HG02763 (cell line): ENCODE results near the gene UTRN.
A peak's percentile ranks its signal among the peaks of the same experiment; 100 is the strongest.

Experiments
- ATAC-seq: cut with Tn5 transposase; IDR thresholded peaks from one replicate; pipeline ENCODE4 v1.9.1; 2021; ENCODE audit warnings: mild to moderate bottlenecking, moderate library complexity; ENCODE audit not compliant: unreplicated experiment

Gene UTRN

DNA sequence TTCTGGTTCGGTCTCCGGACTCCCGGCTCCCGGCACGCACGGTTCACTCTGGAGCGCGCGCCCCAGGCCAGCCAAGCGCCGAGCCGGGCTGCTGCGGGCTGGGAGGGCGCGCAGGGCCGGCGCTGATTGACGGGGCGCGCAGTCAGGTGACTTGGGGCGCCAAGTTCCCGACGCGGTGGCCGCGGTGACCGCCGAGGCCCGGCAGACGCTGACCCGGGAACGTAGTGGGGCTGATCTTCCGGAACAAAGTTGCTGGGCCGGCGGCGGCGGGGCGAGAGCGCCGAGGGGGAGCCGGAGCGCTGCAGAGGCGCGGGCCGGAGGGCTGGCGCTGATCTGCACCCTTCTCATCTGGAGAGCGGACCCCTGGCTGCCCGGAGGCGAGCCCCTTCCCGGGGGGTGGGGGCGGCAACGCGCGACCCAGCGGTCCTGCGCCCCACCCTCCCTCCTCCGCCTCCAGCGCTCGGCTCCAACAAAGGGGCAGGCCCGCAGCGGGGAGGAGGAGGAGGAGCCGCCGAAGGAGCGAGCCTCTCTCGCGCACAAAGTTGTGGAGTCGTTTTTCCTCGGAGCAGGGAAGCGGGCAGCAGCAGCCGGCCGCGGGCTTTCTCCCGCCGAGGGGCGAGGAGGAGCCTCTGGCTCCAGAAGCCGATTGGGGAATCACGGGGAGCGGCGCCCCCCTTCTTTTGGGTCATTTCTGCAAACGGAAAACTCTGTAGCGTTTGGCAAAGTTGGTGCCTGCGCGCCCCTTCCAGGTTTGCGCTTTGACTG is at the start of gene UTRN:
UTRN (plus strand) TSS at position 553 of the 765 bp plus-strand sequence. CDS start 6,494 bp downstream, outside the sequence.
- ATAC-seq: peak; percentile 62

DNA sequence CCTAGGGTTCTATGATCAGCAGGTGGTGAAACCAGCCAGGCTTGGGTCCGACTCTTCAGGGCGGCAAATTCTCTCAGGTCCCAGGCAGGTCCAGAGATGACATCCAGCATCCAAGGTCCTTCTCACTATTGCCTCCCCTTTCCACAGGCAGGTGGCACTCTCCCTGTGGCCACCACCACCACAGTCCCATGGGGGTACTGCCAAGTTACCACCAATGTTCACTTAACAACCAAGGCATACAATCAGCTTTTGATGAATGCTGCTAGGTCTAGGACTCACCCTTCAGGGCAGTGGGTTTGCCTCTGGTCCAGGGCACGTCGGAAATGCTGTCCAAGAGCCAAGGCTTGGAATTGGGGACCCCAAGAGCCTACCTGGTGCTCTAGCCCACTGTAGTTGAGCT is 40.4 kb upstream of the UTRN start:
- ATAC-seq: no peak

DNA sequence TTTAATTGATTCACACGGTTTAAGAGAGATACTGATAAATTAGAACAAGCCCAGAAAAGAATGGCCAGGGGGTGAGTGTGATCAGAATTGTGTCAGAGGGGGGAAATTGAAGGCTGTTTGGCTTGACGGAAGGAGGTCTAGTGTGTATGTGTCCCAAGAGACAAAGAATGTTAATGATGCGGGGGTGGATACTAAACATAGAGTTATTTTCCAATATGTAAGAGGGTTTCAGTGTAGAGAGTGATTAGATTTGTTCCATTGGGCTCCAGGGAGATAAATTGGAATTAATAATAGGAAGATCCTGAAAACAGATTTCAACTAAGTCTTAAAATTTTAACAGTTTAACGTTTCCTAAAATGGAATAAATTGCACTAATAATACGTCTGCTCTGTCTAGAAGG is 38.1 kb upstream of the UTRN start:
- ATAC-seq: no peak

GRCh38 chr6:144248003-144248402 is 37.1 kb upstream of the UTRN start:
- no peak for ATAC-seq

DNA sequence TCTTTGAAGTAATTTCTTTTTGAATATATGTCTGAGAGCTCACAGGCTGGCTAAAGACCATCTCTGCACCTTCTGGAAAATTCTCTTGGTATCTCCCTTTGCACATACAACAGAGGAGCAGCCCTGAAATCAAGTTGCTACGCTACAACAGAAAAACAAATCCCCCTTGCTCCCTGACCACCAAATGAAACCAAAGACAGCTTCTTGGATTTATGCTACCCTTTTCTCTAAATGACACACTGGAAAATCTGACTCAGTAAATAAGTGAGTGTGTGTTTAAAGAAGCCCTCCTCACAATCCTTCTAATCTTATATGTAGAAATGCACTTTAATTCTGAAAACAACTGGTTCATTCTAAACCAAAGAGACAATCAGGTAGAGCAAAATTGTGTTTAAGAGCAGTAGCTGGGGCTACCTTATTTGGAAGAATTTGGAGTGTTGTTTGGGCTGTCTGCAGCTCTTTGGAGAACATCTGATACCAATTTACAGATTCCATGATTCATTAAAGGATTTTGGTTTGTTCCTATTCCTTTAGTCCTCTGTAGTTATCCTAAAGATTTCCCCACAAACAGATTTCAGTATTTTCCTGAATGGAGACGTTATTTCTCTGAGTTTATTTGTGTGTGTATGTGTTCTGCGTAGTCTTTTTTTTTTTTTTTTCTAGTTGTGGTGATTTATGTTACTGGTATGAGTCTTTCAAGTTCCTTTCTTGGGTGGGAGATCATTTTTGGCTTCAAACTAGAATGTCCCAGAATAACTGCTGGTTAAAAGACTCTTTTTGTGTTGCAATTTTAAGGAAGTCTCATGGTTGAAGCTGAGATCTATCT is 36.4 kb upstream of the UTRN start:
- ATAC-seq: no peak

DNA sequence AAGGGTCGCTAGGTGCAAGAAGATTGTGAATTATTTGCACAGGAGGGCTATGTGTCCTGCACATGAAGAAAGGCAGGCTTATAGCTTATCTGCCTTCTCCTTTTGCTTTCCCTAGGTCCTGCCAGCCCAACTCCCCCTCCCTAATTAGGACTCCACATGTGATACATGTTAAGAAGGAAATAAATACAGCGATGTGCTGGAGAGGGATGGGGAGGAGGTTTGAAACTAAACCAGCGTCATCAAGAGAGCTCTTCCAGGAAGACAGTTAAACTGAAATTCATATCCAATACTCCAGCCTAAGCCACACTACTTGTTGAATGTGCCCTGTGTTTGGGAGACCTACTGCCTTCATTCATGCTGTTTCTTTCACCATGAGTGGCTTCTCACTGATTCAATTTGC is 34.9 kb upstream of the UTRN start:
- no peak for ATAC-seq

- no peak for ATAC-seq
Observed at GRCh38 chr6:144252259-144252658, 32.9 kb upstream of the UTRN start.

DNA sequence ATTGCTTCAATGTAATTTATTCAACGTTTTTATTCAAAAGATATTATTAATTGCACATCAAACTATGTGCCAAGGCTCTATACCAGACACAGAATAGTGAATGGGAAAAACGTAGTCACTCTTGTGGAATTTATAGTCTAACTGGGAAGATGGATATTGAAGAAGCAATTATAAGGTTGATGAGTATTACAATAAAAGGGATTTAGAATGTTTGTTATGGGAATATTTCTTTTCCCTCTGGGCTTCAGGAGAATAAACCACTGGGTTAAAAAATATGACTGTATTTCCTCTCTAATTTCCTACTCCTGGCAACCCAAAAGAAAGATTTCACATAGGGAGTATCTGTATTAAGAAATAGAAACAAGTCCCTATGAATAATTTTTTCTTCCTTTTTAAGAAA is 25.1 kb upstream of the UTRN start:
- no peak for ATAC-seq

DNA sequence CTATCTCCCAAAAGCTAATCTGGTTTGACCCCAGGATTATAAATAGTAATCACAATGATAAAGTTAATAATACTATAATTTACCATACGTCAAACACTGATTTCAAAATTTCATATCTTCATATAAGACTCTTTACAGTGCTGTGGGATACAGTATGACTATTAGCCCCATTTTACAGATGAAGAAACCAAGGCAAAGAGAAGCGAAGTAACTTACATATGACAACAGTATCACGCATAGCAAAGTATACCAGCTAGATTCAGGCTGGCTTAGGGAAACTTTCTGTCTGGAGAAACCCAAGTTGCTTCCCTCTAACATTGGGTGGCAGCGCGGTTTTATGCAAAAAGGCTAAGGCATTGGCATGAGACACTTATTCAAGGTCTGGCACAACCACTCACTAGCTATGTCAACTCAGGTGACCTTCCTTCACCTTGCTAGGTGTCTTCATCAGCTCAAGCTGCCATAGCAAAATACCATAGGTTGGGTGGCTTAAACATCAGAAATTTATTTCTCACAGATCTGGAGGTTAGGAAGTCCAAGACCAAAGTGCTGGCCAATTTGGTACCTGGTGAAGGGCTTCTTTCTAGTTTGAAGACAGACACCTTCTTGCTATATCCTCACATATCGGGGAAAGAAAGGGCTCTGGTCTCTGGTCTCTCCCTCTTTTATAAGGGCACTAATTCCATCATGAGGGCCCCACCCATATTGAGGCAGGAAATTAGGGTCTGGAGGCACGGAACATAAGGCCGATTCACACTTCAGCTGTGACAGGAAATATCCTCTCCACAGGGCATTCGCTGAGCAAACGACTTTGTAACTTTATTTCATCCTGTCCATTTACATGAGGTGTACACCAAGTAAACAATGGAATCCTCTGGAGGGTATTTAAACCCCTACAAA is 22.4 kb upstream of the UTRN start:
- ATAC-seq: no peak

DNA sequence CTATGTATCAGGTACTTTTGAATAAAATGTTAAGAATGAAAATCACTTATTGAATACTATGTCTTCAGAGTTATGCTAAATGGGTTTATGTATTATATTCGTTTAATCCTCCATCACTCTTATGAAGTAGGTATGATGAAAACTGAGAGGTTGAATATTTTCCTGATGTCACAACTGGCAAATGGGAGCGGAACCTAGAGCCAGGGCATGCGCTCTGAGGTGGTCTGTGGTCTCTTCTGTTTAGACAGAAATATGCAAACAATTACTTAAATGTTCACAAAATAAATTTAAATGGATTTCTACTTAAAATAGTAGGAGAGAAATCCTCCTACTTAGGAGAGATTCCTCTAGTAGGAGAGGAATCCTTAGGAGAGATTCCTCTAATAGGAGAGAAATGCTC is 21.3 kb upstream of the UTRN start:
- no peak for ATAC-seq

GRCh38 chr6:144264270-144265060 is 20.7 kb upstream of the UTRN start:
- ATAC-seq: no peak

GRCh38 chr6:144265061-144265357 is 20.1 kb upstream of the UTRN start:
- no peak for ATAC-seq

DNA sequence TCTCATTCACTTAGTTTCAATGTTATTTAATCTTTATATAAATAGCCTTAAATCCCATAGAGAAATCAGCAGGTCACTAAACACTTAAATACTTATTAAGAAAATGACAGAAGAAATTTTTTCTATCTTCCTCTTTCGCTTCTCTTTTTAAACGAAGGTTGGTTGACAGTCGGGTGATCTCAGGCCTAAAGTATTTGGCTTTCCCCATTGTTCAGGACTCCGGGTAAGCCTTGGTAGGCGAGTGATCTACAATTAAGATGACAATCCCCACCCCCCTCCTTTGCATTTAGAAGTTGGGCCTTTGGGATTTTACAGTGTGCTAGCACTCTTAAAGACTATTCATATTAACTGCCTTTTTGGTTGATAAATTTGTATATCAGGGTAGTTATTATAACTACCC is 19.7 kb upstream of the UTRN start:
- ATAC-seq: no peak

DNA sequence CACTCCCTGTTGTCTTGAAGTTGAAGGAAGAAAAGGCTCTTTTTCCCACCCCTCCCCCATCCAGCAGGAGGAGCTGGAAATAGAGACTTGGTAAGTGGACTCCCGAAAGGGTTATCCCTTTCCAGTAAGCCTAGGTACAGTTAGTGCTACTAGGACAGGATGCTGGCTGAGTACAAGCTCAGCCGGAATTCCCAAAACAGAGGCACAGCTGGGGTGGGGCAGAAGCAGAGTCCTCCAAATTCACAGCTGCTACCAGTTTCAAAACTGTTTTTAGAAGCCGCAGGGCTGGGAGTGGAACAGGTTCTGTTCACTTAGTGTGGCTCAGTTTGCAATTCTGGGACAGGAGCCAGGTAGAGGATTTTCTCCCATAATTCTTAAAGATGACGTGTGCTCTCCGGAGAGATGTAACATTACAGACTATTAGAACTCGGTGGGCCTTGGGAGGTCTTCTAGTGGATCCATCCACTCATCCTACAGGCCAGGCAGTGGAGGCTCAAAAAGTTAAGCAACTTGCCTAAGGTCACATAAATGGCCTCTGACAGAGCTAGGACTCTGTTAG is 19.0 kb upstream of the UTRN start:
- ATAC-seq: no peak

DNA sequence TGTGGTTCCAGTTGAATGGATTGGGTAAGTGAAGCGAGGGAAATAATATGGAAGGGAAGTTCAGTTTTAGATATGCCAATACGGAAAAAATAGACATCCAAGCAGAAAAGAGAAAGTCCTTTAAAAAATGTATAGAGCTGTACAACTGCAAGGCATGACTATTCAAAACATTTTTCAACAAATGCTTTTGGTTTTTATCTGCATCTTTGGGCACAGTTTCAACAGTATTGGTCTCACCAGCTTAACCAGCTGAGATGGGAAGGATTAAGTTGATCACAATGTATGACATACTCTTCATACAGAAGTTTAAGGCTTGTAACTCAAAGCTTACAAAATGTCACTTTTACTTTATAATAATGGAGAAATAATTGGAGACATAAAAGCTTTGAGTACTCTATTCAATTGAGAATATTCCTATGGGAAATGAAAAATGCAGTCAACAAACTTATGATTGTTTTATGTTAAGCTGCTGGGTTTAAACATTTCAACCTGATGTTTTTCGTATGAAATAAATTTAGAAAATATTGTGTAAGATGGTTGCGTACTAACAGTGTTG is 16.3 kb upstream of the UTRN start:
- no peak for ATAC-seq

GRCh38 chr6:144277174-144277573 is 8.0 kb upstream of the UTRN start:
- ATAC-seq: no peak

- no peak for ATAC-seq
Observed at GRCh38 chr6:144277605-144278227, 7.4 kb upstream of the UTRN start.

GRCh38 chr6:144278659-144279314 is 6.3 kb upstream of the UTRN start:
- ATAC-seq: no peak
